IPS-20b (cell line): ENCODE data around the gene TRABD2B.

ENCODE experiments used
- H3K27ac ChIP-seq: one replicate; pipeline ENCODE4 v1.5.1; 2013; ENCODE audit warnings: low read length
- H3K27me3 ChIP-seq: 2 replicates; pipeline ENCODE4 v1.6.1; 2013; ENCODE audit warnings: mild to moderate bottlenecking, low read length, inconsistent platforms; ENCODE audit not compliant: insufficient read depth
- H3K36me3 ChIP-seq: 2 replicates; pipeline ENCODE4 v1.6.1; 2013; ENCODE audit warnings: low read depth, mild to moderate bottlenecking, inconsistent platforms, low read length, moderate library complexity; ENCODE audit not compliant: insufficient read depth
- H3K4me1 ChIP-seq: 2 replicates; pipeline ENCODE4 v1.6.1; 2013; ENCODE audit warnings: mild to moderate bottlenecking, control low read depth, inconsistent platforms, low read length, moderate library complexity; ENCODE audit not compliant: insufficient read depth
- H3K4me3 ChIP-seq: 2 replicates; pipeline ENCODE4 v1.5.1; 2013; ENCODE audit warnings: mild to moderate bottlenecking, low read length, inconsistent platforms
- H3K9ac ChIP-seq: 2 replicates; pipeline ENCODE4 v1.6.1; 2013; ENCODE audit warnings: low read depth, mild to moderate bottlenecking, inconsistent platforms, low read length, moderate library complexity
- H3K9me3 ChIP-seq: 2 replicates; pipeline ENCODE4 v1.6.1; 2013; ENCODE audit warnings: mild to moderate bottlenecking, low read depth, low read length, inconsistent platforms; ENCODE audit not compliant: insufficient read depth

TRABD2B gene

DNA sequence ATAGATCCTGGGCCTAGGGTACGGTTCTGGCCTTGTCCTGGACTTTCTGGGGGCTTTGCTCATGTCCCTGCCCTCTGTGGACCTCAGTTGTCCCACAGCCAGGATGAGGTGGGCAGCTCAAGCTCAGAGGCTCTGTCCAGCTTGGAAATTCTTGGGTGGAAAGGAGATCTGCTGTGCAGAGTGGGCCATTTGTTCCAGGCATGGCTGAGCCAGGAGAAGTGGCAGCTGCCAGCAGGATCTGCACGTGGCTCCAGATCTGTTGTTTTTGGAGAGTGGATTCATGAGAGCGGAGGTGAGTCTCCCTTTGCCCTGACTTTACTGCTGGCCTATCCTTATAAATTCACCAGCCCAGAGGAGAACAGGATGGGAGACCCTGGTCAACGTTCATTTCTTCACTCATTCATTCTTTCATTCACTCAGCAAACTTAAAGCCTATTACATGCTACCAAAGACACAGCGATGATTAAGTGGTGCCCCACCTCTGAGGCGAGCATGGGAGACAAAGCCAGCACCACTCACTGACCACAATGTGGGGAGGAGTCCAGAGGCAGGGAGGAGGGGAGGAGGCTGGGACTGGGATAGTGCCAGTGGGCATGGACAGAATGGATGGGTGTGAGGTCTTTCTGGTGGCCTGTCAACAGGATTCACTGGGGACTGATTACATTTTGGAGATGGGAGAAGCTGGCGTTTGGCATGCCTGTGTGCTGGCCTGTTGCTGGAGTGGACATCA is 205.1 kb downstream of the TRABD2B start:
- Histone ChIP-seq H3K27me3 (no peaks in the 10 kb centered on the region), H3K4me1 (no peaks in the 10 kb centered on the region), H3K4me3 (no peak overlapping the region), H3K9ac (no peak overlapping the region), H3K27ac (no peak overlapping the region), H3K9me3 (no peaks in the 10 kb centered on the region), H3K36me3 (no peaks in the 10 kb centered on the region)

DNA sequence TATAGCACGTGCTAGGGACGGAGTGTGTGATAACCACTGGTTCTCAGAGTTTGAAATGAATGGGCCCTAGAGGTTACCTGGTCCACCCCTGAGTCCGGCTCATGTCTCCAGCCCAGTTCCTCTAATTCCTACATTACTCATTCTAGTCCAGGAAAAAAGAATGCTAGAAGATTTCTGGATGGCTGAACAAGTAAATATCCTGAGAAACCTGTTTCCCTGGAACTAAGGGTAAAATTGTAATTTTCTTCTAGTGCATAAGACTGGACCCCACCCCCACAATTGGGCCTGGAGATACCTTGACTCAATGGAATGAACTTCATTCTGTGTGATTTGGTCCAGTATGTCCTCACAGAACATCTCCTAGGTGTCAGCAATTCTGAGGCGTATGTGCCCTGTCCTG is 208.4 kb downstream of the TRABD2B start:
- Histone ChIP-seq H3K27ac (no peak overlapping the region), H3K27me3 (no peaks in the 10 kb centered on the region), H3K4me1 (no peaks in the 10 kb centered on the region), H3K9me3 (no peaks in the 10 kb centered on the region), H3K36me3 (no peaks in the 10 kb centered on the region), H3K4me3 (no peak overlapping the region), H3K9ac (no peak overlapping the region)

DNA sequence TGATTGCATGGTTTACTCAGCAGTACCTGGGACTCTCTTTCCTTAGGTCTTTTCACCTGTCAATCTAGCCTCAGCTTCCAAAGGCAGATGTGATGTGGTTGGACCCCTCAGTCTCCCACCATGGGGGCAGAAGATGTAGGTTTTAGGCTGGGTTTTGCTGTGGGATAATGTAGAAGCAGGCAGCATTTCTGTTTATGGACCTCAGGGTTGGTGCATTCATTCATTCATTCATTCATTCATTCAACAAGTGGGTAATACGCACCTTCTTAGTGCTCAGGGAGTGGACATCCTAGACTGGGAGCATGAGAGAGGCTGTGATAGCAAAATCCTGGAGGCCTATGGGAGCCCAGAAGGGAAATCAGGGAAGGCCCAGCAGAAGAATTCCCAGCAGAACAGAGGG is 209.6 kb downstream of the TRABD2B start:
- Histone ChIP-seq H3K9ac (no peak overlapping the region), H3K27ac (no peak overlapping the region), H3K27me3 (no peaks in the 10 kb centered on the region), H3K4me1 (no peaks in the 10 kb centered on the region), H3K9me3 (no peaks in the 10 kb centered on the region), H3K4me3 (no peak overlapping the region), H3K36me3 (no peaks in the 10 kb centered on the region)

DNA sequence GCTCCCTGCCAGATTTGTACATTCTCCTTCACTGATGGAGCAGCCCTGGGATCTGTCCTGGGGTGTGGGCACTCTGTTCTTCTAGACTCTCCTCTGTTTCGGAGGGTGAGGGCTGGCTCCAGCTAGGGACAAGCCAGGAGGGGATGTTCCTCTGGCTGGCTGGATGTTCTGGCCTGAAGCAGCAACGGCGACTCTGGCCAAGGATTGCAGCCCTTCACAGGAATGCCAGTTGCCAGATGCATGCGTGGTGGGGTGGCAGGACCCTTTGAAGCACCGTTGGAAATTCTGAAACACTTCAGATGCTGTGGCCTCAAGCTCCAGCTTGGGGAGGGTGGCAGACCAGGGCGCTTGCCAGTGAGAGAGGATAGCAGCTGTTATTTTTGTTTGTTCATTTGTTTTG is 210.9 kb downstream of the TRABD2B start:
- H3K27ac ChIP-seq = no peak overlapping the region
- H3K4me3 ChIP-seq = no peak overlapping the region
- H3K36me3 ChIP-seq = no peaks in the 10 kb centered on the region
- H3K4me1 ChIP-seq = no peaks in the 10 kb centered on the region
- no peak overlapping the region for H3K9ac ChIP-seq
- no peaks in the 10 kb centered on the region for H3K9me3 ChIP-seq
- H3K27me3 ChIP-seq = no peaks in the 10 kb centered on the region

DNA sequence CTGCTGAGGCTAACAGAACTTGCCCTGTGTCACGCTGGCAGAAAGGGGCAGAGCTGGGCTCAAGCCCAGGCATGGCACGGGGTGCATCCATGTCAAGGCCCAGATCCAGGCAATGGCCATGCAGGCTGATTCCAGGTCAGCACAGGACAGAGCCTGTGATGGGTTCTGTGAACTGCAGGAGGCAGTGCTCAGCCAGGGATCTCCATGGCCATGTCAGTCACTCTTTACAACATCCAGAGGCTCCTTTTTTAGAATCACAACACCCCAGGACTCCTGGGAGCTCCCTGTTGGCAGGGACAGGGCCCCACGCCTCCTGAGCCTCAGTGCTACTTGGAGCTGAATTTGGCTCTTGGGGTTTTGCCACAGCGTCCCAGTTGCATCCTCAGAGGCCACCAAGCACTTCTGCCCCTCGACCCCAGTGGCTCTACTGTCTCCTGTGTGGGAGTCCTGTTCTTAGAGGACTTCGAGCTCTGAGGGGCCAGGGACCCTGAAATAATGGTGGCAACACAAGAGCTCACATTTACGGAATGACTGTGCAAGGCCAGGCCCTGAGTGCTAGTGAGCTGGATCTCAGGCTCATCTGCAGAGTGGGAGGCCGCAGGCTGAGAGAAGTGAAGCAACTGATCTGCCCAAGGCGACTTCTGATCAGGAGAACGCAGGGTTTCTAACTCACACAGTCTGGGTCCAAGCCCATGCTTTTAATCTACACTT is 211.5 kb downstream of the TRABD2B start:
- no peak overlapping the region for H3K4me3 ChIP-seq
- H3K27ac ChIP-seq = no peak overlapping the region
- no peaks in the 10 kb centered on the region for H3K4me1 ChIP-seq
- H3K27me3 ChIP-seq = no peaks in the 10 kb centered on the region
- no peak overlapping the region for H3K9ac ChIP-seq
- no peaks in the 10 kb centered on the region for H3K9me3 ChIP-seq
- no peaks in the 10 kb centered on the region for H3K36me3 ChIP-seq

DNA sequence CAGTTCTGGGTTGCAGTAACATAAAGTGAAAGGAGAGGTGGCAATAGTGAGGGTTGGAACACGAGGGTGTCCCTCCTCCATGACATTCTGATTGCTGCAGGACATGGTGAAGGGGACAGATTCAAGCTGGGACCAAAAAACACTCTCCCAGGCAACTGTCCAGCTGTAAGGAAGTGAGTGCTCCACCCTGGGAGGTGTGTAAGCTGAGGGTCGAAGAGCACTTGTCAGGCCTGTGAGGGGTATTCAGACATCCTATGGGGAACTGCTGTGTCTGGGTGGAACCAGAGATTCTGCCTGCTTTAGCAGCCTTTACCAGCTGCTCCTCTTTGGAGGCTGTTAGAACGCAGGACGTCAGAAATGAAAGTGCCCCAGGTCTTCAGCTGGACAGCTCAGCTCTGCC is 212.1 kb downstream of the TRABD2B start:
- H3K36me3 ChIP-seq = no peaks in the 10 kb centered on the region
- H3K27ac ChIP-seq = no peak overlapping the region
- no peaks in the 10 kb centered on the region for H3K9me3 ChIP-seq
- H3K4me1 ChIP-seq = no peaks in the 10 kb centered on the region
- no peaks in the 10 kb centered on the region for H3K27me3 ChIP-seq
- no peak overlapping the region for H3K4me3 ChIP-seq
- H3K9ac ChIP-seq = no peak overlapping the region

DNA sequence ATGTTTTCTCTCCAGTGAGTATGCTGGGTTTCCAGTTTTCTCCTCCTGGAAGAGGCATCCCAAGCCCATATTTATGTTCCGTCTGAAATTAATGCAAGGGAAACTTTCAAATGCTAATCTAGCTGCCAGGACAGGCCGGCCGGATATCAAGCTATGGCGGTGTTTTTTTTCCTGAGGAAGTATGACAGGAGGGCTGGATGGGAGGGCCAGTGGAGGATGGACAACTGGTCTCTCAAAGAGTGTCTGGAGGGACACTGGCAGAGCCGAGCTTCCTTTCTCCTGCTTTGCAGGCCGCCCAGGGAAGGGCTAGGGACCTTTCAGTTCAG is 212.7 kb downstream of the TRABD2B start:
- H3K9ac ChIP-seq = no peak overlapping the region
- no peaks in the 10 kb centered on the region for H3K4me1 ChIP-seq
- no peak overlapping the region for H3K4me3 ChIP-seq
- H3K9me3 ChIP-seq = no peaks in the 10 kb centered on the region
- H3K36me3 ChIP-seq = no peaks in the 10 kb centered on the region
- no peaks in the 10 kb centered on the region for H3K27me3 ChIP-seq
- no peak overlapping the region for H3K27ac ChIP-seq

DNA sequence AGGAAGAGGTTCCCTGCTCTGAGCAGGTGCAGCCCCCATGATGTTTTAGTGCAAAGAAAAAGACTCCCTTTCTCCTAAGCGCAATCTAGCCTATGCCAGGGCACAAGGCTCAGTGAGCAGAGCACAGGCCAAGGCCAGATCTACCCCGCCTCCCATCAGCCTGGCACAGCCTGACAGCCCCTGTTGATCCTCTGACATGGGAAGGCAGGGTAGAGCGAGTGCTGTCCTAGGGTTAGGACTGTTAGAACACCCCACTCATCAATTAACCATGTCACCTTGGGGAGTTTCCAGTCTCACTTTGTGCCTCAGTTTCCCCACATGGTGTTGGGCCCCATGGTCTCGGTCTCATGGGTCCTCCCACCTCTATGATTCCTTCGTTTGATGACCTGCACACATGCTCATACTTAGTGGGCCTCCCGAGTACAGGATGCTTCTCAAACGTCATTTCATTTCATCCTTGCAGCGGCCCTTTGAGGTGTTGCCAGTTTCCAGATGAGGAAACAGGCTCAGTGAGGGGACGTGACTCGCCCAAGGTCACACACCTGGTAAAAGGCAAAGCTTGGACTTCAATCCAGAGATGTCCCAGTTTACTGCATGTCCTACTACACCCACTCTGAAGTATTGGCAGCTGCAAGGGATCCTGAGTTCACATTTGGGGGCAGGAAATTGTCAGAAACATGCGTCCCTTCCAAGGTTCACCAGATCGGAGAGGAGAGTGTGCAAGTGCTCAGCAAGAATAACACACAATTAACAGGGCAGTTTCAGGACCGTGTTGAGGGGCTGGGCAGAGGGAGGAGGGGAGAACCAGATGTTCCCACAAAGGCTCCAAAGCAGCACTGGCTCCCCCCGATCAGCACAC is 213.3 kb downstream of the TRABD2B start:
- Histone ChIP-seq H3K9ac (no peak overlapping the region), H3K4me1 (no peaks in the 10 kb centered on the region), H3K36me3 (no peaks in the 10 kb centered on the region), H3K27ac (no peak overlapping the region), H3K9me3 (no peaks in the 10 kb centered on the region), H3K4me3 (no peak overlapping the region), H3K27me3 (no peaks in the 10 kb centered on the region)

DNA sequence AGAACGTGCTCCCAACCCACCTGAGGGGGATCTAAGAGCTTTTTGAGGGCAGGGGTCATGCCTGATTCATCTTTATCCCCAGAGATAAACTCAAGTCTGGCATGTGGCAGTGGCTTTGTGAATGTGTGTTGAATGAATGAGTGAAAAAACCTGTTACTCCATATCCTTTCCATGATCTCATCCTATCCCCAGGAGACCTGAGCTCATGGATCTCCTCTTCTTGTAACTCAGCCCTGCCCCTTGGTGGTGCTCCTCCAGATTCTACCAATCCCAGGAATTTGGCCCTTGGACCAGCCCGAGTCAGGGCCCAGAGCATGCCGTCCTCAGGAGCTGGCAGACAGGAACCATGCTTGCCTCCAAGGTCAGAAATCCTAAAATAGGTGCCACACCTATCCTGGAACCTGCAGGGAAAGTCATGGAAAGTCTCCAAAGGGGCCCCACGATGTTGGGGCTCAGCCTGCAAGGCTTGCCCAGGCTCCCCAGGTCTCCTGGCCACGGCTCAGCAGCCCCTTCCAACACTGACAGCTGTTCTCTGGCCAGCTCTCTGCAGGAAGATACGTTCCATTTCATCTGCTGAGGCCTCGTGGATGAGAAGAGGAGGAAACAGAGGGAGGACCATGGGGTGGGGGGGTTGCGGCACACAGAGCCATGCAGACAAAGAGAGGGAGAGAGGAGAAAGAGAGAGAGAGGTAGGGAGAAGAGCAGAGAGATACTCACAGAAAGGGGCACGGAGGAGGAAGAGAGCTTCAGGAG is 214.6 kb downstream of the TRABD2B start:
- H3K4me1 ChIP-seq = no peaks in the 10 kb centered on the region
- H3K9me3 ChIP-seq = no peaks in the 10 kb centered on the region

DNA sequence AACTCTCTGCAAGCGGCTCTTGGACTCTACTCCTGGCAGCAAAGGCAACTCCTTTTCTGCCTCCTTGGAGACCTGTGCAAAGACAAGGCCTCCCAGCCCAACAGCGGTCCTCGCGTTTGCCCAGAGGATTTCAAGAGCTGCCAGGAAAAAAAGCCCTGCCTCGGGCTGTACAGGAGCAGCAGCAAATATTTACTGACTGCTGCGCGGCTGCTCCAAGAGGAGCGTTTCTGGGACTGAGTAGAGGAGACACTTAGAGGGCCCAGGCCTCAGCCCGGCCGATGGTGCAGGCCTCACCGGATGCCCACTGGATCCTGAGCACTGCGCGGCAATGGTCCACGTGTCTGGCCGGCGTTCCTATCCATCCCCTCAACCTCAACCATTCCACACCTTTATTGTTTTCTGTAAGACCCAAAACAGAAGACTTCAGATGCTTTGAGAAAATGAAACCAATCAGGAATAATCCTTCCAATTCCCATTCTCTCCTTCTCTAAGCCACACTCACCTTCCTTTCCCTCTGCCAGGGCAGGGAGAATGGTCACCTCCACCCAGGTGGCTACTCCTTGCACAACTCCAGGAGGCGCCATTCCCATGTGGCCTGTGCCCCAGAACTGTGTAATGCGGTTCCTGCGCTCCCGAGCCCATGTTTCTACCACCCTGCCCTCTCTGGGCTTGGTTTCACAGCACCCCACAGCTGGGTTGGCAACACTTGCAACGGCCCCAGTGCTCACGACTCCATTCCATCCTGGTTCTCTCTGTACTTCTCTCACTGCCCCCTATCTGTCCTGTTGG is 215.8 kb downstream of the TRABD2B start:
- no peak overlapping the region for H3K9ac ChIP-seq
- no peak overlapping the region for H3K4me3 ChIP-seq
- no peaks in the 10 kb centered on the region for H3K9me3 ChIP-seq
- no peaks in the 10 kb centered on the region for H3K27me3 ChIP-seq
- no peaks in the 10 kb centered on the region; the same call in 1 of the 2 replicates for H3K4me1 ChIP-seq
- no peaks in the 10 kb centered on the region for H3K36me3 ChIP-seq
- no peak overlapping the region for H3K27ac ChIP-seq

More for the DNA sequence above, 214.6 kb downstream of the TRABD2B start:
- H3K4me3 ChIP-seq = no peak overlapping the region
- H3K9ac ChIP-seq = no peak overlapping the region
- H3K36me3 ChIP-seq = no peaks in the 10 kb centered on the region
- H3K27ac ChIP-seq = no peak overlapping the region
- no peaks in the 10 kb centered on the region for H3K27me3 ChIP-seq
